ENCODE results near the gene XXYLT1. TPM values are rescaled to one million over a fixed set of nuclear protein-coding genes. Genes with fewer than 3 reads are reported as not detected.

Gene XXYLT1
- total and polyA plus RNA-seq, 12 donors = 6.2 to 14.6 (median 9.3) TPM

- Histone ChIP-seq H3K4me3 (no peak overlapping the region), H3K9me3 (replicated peaks in 1 of 3) (no peaks in the 10 kb centered on the region), H3K27ac (no peak overlapping the region), H3K27me3 (no peaks in the 10 kb centered on the region), H3K4me1 (replicated peaks in 1 of 2) (peaks cover under 1 to 2% of the 10 kb centered on the region in 2 donors), H3K36me3 (replicated peaks in 1 of 2) (no peaks in the 10 kb centered on the region)
- TF ChIP-seq CTCF (IDR thresholded peaks at IDR 0.05) (no peak), POLR2A (IDR thresholded peaks at IDR 0.05) (no peak)
- WGBS, 4 donors = 89 to 94% (median 91%) methylated on average over 11 of the region's 11 CpGs
- DNase-seq = no peak
- intact Hi-C loops (cut with DNase I) = no loop called here
Measured at GRCh38 chr3:195137638-195138588, 133.0 kb downstream of the XXYLT1 start.

GRCh38 chr3:195135917-195136316 is 135.0 kb downstream of the XXYLT1 start:
- Histone ChIP-seq H3K27me3 (no peaks in the 10 kb centered on the region), H3K27ac (peak overlapping the region in 1 of 5 donors; percentile 49), H3K9me3 (replicated peaks in 1 of 3) (no peaks in the 10 kb centered on the region), H3K4me3 (no peak overlapping the region), H3K36me3 (replicated peaks in 1 of 2) (no peaks in the 10 kb centered on the region), H3K4me1 (replicated peaks in 1 of 2) (no peaks in the 10 kb centered on the region)
- peak in 1 of 7 donors; percentile 81 for DNase-seq
- intact Hi-C loops (cut with DNase I) = no loop called here
- no peak for TF ChIP-seq CTCF (IDR thresholded peaks at IDR 0.05)
- TF ChIP-seq POLR2A (IDR thresholded peaks at IDR 0.05) = no peak
- 80 to 98% (median 86%) methylated on average over 7 to 8 of the region's 8 CpGs for WGBS, 4 donors

GRCh38 chr3:195134431-195134830 is 136.5 kb downstream of the XXYLT1 start:
- Histone ChIP-seq H3K36me3 (replicated peaks in 1 of 2) (no peaks in the 10 kb centered on the region), H3K27ac (no peak overlapping the region), H3K4me3 (no peak overlapping the region), H3K4me1 (replicated peaks in 1 of 2) (no peaks in the 10 kb centered on the region), H3K27me3 (no peaks in the 10 kb centered on the region), H3K9me3 (replicated peaks in 1 of 3) (no peaks in the 10 kb centered on the region)
- 81 to 92% (median 89%) methylated on average over 6 of the region's 6 CpGs for WGBS, 4 donors
- TF ChIP-seq POLR2A (IDR thresholded peaks at IDR 0.05) (no peak), CTCF (IDR thresholded peaks at IDR 0.05) (no peak)
- DNase-seq = no peak
- intact Hi-C loops (cut with DNase I) = no loop called here

GRCh38 chr3:195133462-195133861 is 137.5 kb downstream of the XXYLT1 start:
- Histone ChIP-seq H3K4me1 (replicated peaks in 1 of 2) (no peaks in the 10 kb centered on the region), H3K4me3 (no peak overlapping the region), H3K9me3 (replicated peaks in 1 of 3) (no peaks in the 10 kb centered on the region), H3K36me3 (replicated peaks in 1 of 2) (no peaks in the 10 kb centered on the region), H3K27ac (peak overlapping the region in 1 of 5 donors; percentile 19), H3K27me3 (no peaks in the 10 kb centered on the region)
- DNase-seq = peak in 1 of 7 donors; percentile 85
- WGBS, 4 donors = 86 to 90% (median 88%) methylated on average over 12 of the region's 12 CpGs
- intact Hi-C loops (cut with DNase I) = no loop called here
- no peak for TF ChIP-seq POLR2A (IDR thresholded peaks at IDR 0.05)
- no peak for TF ChIP-seq CTCF (IDR thresholded peaks at IDR 0.05)

All from adrenal gland (tissue), 12 donors.